Fibroblast of skin of scalp (primary cell): ENCODE results near the gene PHLDB3.
"Not testable (repeated sequence)": the region's sequence is repeated elsewhere in the genome, so short reads cannot be mapped to it uniquely, and the experiment has no call there.

Experiments
- DNase-seq: peaks from one replicate; pipeline ENCODE4 v3.0.0-alpha.2; 2013

Gene PHLDB3

DNA sequence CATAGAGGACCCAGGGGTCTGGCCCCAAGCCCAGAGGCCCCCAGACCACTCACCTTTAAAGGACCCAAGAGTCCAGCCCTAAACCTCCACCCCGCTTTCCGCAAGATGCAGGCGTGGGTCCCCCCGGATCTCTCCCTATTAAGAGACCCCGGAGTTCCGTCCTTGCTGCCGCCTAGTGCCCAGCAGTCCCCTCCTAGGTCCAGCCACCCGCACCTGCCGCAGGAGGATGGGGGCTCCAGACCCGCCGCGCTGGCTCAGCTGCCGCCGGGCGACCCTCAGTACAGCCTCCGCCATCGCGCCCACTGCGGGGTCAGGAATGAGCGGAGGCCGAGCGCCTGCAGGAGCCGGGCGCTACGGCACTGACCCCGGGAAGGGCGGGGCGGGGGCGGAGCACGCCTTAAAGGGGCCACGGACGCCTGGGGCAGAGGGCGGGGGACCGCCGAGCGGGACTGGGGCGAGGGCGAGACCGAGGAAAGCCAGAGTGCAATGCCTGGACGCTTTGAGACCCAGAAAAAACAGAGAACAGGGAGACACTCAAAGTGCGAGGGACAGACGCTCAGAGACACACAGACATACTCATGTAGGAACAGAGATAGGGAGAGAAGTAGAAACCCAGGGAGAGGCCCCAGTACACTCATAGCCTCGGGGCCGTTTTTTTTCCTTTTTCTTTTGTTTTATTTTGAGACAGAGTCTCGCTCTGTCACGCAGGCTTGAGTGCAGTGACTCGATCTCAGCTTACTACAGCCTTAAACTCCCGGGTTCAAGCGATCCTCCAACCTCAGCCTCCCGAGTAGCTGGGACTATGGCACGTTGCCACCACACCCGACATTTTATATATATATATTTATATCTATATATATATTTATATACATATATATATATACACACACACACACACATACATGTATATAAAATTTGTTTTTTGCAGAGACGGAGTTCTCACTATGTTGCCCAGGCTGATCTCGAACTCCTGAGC, 22.6 kb upstream of the PHLDB3 start, which contains the start of gene ETHE1:
Gene ETHE1, minus strand, starts transcription at position 318 of the 976 bp plus-strand sequence. Its CDS starts 24 bp downstream, at position 294.
- DNase-seq: peak; percentile 54

DNA sequence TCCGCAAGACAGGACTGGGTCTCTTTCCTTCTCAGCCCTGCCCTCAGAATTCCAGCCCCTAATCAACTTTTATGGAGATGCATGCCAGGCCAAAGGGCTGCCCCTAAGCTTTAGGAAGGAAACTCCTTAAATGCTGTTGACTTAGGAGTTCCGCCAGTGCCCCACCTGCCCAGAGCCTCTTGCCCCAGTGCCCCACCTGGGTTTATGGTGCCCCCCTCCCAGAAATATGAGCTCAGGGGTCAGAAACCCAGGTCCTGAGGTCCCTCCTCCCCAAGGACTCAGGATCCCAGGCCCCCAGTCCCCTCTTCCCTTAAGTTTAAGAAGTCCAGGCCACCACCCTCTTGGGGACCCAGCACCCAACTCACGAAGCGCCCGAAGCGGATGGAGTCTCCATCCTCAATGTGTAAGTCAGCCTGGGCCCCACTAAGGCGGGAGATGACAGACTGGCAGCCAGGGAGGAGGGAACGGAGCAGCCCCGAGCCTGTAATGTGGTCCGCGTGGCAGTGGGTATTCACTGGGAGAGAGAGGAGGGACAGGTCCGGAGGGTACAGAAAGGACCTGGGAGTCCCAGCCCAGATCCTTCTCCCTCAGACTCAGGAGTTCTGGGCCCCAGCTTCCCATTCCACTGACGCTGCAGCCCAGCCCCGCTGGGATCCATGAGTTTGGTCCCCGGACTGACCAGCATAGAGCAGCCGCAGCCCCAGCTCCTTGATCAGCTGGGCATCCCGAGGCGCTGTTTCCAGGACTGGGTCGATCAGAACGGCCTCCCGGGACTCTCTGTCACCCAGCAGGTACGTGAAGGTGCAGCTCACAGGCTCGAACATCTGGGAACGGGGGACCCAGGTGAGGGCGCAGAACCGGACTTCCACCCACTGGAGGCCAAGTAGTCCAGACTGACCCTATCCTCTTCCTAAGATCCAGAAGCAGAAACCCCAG, 21.6 kb upstream of the PHLDB3 start:
- DNase-seq: no peak

DNA sequence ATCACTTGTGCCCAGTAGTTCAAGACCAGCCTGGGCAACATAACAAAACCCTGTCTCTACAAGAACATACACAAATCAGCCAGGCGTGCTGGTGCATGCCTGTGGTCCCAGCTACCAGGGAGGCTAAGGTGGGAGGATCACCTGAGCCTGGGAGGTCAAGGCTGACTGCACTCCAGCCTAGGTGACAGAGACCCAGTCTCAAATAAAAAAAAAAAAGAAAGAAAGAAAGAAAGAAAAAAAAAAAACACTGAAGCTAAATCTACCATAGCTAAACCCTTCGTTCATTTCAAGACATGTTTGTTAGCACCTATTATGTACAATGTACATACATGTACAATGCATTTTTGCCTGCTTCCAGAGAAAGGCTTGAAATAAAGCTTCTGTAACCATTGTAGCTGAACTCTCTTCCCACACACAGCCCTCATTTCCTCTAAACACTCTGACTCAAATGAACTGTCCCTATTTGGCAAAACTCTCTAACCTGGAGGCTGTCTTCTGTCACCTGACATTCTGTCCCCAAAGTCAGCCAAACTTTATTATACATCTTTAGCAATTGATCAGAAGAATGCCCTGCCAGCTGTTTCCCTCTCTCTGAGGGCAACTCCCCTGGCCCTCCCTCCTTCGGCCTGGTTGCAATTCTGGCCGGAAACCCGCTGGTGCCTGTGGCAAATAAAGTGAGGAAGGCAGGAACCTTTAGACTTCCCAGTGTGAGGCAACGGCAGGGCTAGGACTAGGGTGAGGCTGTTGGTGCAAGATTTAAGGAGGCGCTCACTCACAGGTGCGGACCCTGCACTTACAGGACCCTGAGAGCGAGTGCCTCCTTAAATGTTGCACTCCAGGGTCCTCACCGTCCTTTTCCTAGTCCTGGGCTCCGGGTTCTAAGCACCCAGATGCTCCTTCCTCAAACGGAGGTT, 20.6 kb upstream of the PHLDB3 start:
- peak; percentile 26 for DNase-seq

DNA sequence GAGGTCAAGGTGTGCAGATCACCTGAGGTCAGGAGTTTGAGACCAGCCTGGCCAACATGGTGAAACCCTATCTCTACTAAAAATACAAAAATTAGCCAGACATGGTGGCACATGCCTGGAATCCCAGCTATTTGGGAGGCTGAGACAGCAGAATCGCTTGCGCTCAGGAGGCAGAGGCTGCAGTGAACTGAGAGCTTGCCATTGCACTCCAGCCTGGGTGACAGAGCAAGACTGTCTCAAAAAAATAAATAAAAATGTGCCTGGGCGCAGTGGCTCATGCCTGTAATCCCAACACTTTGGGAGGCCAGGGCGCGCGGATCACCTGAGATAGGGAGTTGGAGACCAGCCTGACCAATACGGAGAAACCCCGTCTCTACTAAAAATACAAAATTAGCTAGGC, 19.1 kb upstream of the PHLDB3 start:
- DNase-seq: not testable (repeated sequence)

DNA sequence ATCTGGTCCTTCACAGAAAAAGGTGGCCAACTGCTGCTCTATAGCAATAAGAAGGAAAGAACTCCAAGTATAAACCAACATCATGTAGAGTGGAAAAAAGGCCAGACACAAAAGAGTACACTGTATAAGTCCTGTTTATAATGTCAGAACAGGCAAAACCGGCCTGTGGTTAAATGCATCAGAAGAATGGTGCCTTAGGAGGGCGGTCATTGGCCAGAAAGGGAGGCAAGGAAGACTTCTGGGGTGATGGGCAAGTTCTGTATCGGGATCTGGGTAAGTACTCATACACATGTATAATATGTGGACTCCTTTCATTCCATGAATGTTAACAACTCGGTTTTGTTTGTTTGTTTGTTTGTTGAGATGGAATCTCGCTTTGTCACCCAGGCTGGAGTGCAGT, 18.4 kb upstream of the PHLDB3 start:
- DNase-seq: no peak

DNA sequence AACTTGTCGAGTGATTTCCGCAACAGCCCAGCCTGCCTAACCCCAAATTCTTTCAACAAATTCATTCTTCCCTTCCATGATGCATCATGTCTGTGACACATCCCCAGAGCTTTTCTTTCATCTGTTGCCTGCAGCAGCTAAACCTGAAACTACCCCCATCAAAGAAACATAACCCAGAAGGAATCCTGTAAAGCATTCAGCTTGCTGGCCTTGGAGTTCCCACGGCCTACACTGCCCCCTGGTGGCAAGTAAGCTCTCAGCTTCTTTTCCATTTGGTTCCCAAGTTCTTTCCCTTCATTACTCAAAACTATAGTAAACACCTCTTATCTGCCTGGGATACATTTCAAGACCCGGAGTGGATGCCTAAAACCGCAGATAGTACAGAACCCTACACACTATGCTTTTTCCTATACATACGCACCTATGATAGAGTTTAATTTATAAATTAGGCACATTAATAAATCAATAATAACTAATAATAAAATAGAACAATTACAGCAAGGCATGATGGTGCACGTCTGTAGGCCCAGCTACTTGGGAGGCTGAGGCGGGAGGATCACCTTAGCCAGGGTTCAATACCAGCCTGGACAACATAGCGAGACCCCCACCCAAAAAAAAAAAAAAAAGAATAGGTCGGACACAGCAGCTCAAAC, 15.0 kb upstream of the PHLDB3 start:
- peak; percentile 89 for DNase-seq

DNA sequence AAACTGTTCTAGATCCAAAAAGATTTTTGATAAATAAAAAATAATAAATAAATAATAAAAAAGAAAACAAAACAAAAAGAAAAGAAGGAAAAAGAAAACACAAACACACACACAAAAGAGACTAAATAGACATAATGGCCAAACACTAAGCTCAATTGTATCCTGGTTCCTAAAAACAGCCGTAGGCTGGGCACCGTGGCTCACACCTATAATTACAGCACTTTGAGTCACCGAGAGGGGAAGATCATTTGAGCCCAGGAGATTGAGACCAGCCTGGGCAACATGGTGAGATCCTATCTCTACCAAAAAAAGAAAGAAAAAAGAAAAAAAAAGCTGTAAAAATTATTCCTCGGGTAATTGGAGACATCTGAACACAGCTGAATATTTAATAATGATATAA, 13.5 kb upstream of the PHLDB3 start:
- no peak for DNase-seq

DNA sequence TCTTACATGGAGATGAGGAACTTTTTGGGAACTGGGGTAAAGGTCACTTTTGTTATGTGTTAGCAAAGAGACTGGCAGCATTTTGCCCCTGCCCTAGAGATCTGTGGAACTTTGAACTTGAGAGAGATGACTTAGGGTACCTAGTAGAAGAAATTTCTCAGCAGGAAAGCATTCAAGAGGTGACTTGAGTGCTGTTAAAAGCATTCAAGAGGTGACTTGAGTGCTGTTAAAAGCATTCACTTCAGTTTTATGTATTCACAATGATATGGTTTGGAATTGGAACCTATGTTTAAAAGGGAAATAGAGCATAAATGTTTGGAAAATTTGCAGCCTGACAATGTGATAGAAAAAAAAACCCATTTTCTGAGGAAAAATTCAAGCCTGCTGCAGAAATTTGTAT, 7.9 kb upstream of the PHLDB3 start:
- DNase-seq: not testable (repeated sequence)

DNA sequence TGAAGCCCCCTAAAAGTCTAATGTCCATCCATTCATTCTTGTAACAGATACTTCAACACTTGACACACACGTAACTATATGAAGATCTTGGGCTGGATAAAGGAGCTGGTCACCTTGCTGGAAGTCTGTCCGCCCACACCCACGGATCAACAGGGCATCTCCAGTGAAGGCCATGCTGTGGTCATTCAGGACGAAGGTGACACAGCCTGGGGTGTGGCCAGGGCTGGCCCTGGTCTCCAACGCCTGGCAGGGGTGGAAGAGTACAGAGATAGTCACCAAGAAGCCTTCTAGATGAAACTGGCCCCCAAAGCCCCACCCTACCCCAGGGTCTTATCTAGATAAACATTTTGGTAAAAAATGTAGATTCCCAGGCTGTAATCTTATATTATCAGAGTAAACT, 6.8 kb upstream of the PHLDB3 start:
- DNase-seq: no peak

DNA sequence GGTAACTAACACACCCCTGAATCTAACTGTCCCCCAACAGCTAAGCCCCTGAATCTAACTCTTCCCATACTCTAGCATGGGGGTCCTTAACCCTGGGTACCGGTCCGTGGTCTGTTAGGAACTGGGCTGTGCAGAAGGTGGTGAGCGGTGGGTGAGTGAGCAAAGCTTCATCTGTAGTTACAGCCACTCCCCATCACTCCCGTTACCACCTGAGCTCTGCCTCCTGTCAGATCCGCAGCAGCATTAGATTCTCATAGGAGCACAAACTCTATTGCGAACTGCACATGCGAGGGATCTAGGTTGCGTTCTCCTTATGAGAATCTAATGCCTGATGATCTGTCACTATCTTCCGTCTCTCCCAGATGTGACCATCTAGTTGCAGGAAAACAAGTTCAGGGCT, 6.2 kb upstream of the PHLDB3 start:
- DNase-seq: no peak

DNA sequence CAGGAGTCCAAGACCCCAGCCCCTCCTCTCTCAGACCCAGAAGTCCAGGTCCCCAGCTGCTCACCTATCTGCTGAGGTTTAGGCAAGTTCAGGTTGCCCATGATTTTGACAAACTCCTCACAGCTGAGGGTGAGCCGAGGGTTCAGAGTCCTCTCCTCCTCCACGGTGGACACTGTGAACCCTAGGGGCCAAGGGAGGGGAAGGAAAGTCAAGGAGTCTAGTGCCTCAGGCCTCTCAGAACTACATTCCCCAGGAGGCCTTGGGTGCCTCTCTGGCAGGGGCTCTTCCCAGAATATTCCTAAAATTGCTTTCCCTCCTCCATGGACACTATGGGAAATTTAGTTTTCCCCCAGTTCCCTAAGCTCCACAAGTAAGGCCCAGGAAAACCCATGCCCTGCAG, 3.3 kb upstream of the PHLDB3 start:
- no peak for DNase-seq

DNA sequence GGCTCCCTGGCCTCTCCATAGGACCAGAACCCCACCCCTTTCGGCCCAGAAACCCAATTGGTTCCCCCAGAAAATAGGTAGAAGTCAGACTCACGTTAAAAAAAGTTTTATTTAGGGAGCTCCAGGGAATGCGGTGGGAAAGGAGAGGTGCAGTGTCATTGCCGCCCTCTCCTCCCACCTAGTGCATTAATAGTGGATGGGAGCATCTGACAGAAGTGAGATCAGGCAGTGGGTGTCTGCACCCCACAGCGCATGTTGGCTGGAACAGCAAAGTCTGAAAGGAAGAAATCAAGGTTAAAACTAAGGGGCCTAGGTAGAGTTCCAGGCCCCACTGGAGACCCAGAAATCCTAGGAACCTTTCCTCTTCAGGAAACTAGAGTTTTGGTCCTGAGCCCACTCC, 2.1 kb upstream of the PHLDB3 start:
- DNase-seq: no peak

DNA sequence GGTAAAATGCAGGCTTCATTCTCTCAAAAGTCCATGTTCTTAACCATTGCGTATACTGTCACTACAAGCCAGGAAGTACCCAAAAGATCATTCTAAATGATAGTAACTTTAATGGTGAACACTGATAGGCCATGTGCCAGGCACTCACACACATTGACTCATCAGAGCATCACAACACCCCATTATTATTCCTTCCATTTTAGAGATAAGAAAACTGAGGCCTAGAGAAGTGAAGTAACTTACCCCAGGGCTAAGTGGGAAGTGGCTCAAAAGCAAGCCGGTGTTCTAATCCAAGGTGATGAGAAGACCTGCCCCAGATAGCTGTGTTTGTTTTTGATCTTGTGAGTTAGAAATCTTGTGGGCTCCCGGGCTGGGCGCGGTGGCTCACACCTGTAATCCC, 1.4 kb upstream of the PHLDB3 start:
- DNase-seq: no peak

DNA sequence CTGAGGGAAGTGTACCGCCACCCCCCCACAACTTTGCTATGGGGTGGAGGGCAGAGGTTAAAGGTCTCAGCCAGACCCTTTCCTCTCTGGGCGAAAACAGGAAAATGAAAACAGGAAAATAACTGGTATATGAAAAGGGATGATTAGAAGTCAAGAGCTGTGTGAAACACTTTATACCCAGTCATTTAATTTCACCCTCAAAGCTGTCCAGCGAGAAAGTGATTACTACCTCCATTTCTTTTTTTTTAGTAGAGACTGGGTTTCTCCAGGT, 575 bp upstream of the PHLDB3 start:
- no peak for DNase-seq

DNA sequence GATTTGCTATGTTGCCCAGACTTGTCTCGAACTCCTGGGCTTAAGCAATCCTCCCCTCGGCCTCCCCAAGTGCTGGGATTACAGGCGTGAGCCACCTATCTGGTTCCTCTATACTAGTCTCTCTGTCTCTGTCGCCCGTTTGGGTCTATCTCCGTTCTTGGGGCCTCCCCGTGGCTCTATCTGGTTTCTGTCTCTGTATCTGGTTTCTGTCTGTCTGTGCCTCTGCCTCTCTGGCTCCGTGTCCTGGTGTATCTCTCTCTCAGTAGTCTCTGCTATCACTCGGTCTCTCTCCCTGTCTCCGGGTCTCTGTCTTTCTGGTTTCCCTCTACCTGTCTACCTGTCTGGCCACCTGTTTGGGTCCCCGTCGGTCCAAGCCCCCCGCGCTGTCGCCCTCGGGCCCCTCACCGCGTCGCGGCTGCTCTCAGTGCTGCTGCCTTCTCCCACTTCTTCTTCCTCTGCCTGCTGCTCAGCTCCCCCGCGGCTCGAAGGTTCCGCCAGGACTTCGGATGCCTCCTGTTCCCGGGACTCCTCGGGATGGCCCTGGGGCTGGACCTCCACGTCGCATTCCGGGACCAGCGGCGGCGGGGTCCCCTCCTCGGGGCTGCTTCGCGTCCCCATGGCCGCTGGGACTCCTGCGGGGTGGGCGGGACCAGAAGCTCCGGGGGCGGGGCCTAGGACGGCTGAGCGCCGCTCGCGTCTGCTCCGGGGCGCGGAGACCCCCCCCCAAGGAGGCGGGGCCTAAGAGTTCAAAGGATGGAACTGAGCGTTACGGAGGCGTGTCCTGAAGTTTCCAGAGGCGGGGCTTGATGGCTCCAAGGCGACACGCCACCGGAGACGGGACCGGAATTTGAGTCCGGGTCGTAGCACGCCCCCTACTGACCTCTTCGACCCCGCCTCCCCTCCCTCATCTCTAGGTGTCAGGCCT, 783 bp downstream of the PHLDB3 start:
- peak; percentile 89 for DNase-seq

DNA sequence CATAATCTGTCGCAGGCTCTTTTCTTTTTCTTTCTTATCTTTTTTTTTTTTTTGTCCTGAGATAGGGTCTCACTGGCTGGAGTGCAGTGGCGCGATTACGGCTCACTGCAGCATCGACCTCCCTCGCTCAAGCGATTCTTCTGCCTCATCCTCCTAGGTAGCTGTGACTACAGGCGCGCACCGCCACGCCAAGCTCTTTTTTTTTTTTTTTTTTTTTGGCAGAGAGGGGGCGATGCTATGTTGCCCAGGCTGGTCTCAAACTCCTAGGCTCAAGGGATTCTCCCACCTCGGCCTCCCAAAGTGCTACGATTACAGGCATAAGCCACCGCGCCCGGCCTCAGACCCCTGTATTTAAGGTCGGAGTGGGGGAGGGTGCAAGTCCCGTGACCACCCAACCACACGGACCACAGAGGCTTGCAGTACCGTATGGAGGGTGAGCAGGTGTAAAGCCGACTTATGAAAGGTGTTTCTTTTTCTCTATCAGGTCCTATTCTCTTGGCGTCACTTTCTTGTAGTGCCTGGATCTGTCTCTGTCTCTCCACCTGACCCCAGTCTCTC, 2.0 kb downstream of the PHLDB3 start:
- no peak for DNase-seq

DNA sequence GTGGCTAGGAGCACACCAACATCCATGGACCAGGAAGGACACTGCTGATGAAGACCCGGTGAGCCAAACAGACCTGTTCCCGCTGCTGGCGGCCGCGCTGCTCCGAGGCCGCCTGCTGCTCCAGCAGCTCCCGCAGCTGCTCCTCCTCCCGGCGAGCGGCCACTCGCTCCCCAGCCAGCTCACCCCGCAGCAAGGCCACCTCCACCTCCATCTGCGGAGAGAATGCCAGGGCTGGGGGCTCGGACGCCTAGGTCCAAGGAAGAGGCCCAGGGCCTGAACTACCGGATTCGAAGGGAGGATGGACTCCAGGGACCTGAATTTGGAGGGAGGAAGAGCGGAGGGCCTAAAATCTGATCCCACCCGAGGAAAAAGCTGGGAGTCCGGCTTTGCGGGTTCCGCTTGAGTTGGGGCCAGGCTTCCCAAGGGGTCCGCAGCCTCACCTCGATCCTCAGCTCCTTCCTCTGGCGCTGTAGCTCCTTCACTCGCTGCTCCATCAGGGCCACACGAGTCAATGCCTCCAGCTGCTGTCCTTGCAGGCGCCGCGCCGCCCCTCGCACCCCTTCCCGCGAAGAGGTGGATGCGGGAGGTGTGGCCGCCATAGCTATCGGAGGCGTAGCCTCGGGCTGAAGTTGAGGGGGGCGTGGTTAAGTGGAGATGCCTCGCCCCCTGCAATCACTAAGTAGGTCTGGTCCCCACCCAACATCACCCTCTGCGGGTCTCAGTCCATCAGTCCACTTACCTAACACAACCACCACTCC, 2.7 kb downstream of the PHLDB3 start:
- DNase-seq: no peak

DNA sequence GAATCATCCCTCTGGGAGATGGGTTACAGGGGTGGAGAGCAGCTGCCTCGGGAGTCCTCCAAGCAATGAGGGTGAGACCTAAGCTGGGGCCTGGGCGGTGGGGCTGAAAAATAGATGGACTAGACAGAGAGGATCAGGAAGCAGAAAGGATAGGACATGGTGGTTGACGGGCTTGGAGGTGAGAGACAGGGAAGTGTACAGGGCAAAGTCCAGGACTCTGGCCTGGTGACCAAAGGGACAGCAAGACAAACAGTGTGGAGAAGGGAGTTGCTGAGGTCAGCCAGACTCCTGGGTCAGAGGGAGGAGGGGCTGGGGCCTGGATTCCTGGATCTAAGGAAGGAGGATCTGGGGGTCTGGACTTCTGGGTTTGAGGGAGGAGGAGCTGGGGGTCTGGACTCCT, 5.5 kb downstream of the PHLDB3 start:
- no peak for DNase-seq

DNA sequence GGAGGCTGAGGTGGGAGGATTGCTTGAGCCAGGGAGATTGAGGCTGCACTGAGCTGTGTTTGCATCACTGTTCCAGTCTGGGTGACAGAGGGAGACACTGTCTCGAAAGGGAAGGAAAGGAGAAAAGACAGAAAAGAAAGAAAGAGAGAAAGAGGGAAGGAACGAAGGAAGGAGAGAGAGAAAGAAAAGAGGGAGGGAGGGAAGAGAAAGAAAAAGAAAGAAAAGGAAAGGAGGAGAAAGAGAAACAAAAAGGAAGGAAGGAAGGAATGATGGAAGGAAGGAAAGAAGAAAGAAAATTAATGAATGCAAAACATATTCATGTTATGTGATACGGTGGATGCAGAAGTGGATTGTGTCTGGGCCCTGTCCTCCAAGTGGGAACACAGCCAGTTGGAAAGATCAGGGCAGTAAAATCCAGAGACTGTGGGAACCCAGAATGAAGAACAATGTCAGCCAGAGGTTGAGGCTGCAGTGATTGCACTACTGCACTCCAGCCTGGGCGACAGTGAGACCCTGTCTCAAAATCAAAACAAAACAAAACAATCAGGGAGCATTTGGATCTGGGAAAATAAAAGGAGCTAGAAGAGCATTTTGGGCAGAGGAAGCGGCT, 6.2 kb downstream of the PHLDB3 start:
- no peak for DNase-seq
